HepG2 (cell line): ENCODE data around the gene BTG2. TPM values are rescaled to one million over a fixed set of nuclear protein-coding genes. Genes with fewer than 3 reads are reported as not detected.

Experiments used
- ADNP ChIP-seq: sonication (generic); formaldehyde crosslinking; IDR thresholded peaks from 2 replicates; pipeline ENCODE4 v1.4.0; 2020; ENCODE audit warnings: missing genetic modification reagents
- ATF4 ChIP-seq, 2 experiments: fragments of 450-650 bp in 1 of 2; sonication (generic) in 1 of 2; formaldehyde crosslinking; IDR thresholded peaks; 2 replicates each; pipeline versions ENCODE4 v1.5.0 to v1.8.0; 2020 to 2022; ENCODE audit warnings: mild to moderate bottlenecking in 1 of 2, missing genetic modification reagents in 1 of 2
- ATRX ChIP-seq: sonication (generic); formaldehyde crosslinking; IDR thresholded peaks from 2 replicates; pipeline ENCODE4 v1.4.0; 2020; ENCODE audit warnings: missing genetic modification reagents, borderline replicate concordance
- ETV5 ChIP-seq: IDR thresholded peaks from 2 replicates; pipeline ENCODE4 v1.6.1; 2018; ENCODE audit warnings: missing biosample characterization, missing genetic modification reagents, inconsistent platforms, borderline replicate concordance
- GTF3A ChIP-seq: sonication (generic); formaldehyde crosslinking; conservative IDR thresholded peaks from 2 replicates; pipeline ENCODE4 v1.4.0; 2020; ENCODE audit warnings: mild to moderate bottlenecking, missing genetic modification reagents
- HMGA1 ChIP-seq: sonication (generic); formaldehyde crosslinking; conservative IDR thresholded peaks from 2 replicates; pipeline ENCODE4 v1.4.0; 2020; ENCODE audit warnings: missing genetic modification reagents
- HNRNPL ChIP-seq: fragments of 200-400 bp; formaldehyde crosslinking; IDR thresholded peaks from 2 replicates; pipeline ENCODE4 v1.6.1; 2017; ENCODE audit warnings: mild to moderate bottlenecking, low read depth, low read length
- HOXD1 ChIP-seq: sonication (generic); formaldehyde crosslinking; IDR thresholded peaks from 2 replicates; pipeline ENCODE4 v1.5.0; 2020; ENCODE audit warnings: missing genetic modification reagents
- NFAT5 ChIP-seq: sonication (generic); formaldehyde crosslinking; IDR thresholded peaks from 2 replicates; pipeline ENCODE4 v1.4.0; 2020; ENCODE audit warnings: missing genetic modification reagents
- SMC3 ChIP-seq: IDR thresholded peaks from 2 replicates; pipeline ENCODE4 v1.6.1; 2011; ENCODE audit warnings: low read length, improper control_type of control experiment
- ZMYM2 ChIP-seq: sonication (generic); formaldehyde crosslinking; IDR thresholded peaks from 2 replicates; pipeline ENCODE4 v1.8.0; 2022; ENCODE audit warnings: mild to moderate bottlenecking, missing genetic modification reagents
- ZNF180 ChIP-seq: sonication (generic); formaldehyde crosslinking; IDR thresholded peaks from 2 replicates; pipeline ENCODE4 v1.4.0; 2020; ENCODE audit warnings: low read depth, missing genetic modification reagents, borderline replicate concordance
- ZNF766 ChIP-seq: sonication (generic); formaldehyde crosslinking; IDR thresholded peaks from 2 replicates; pipeline ENCODE4 v1.5.0; 2020; ENCODE audit warnings: missing genetic modification reagents, borderline replicate concordance
- ZNF776 ChIP-seq: sonication (generic); formaldehyde crosslinking; IDR thresholded peaks from 2 replicates; pipeline ENCODE4 v1.4.0; 2020; ENCODE audit warnings: mild to moderate bottlenecking, missing genetic modification reagents
- ZNF792 ChIP-seq: IDR thresholded peaks from 2 replicates; pipeline ENCODE4 v1.6.1; 2016
- polyA plus RNA-seq, 8 experiments: library from polyadenylated mRNA; depleted of rRNA in 3 of 8; stranded (reverse) in 7 of 8; unstranded in 1 of 8; fragments of >200 nt; fragmentation: Illumina TruSeq in 4 of 8; extraction: Trizol in 4 of 8; gene quantifications; 2 replicates each; pipeline versions ENCODE4 v1.2.1 to v1.2.3, GENCODE V29; 2011 to 2016; ENCODE audit warnings: low read depth in 4 of 8, missing spikeins in 1 of 8, mixed read lengths in 1 of 8; ENCODE audit not compliant: insufficient read depth in 1 of 8
- total RNA-seq, 5 experiments: library from RNA; depleted of rRNA; stranded (reverse); fragments of >200 nt; fragmentation: Illumina TruSeq; extraction: Trizol; gene quantifications; 2 replicates each; pipeline ENCODE4 v1.2.3, GENCODE V29; 2016; ENCODE audit warnings: low read depth in 1 of 5
- TF ChIP-seq, protein P1 (sequence below): sonication (generic); formaldehyde crosslinking; IDR thresholded peaks from 2 replicates; pipeline ENCODE4 v1.5.1; 2020; ENCODE audit warnings: missing genetic modification reagents, mild to moderate bottlenecking, borderline replicate concordance
- TF ChIP-seq, protein P2 (sequence below): sonication (generic); formaldehyde crosslinking; IDR thresholded peaks from 2 replicates; pipeline ENCODE4 v1.4.0; 2020; ENCODE audit warnings: missing genetic modification reagents
- TF ChIP-seq, protein P3 (sequence below): sonication (generic); formaldehyde crosslinking; IDR thresholded peaks from 2 replicates; pipeline ENCODE4 v1.9.0; 2022; ENCODE audit warnings: missing genetic modification reagents, mild to moderate bottlenecking, borderline replicate concordance
- TF ChIP-seq, protein P4 (sequence below): sonication (generic); formaldehyde crosslinking; IDR thresholded peaks from 2 replicates; pipeline ENCODE4 v1.8.1; 2023; ENCODE audit warnings: mild to moderate bottlenecking, missing genetic modification reagents

Gene BTG2
- total and polyA plus RNA-seq, 2 of the 13 experiments (the other 11 are each of a cell fraction or from before 2014, with no cell fraction given), result 13.6 to 18.3 TPM

DNA sequence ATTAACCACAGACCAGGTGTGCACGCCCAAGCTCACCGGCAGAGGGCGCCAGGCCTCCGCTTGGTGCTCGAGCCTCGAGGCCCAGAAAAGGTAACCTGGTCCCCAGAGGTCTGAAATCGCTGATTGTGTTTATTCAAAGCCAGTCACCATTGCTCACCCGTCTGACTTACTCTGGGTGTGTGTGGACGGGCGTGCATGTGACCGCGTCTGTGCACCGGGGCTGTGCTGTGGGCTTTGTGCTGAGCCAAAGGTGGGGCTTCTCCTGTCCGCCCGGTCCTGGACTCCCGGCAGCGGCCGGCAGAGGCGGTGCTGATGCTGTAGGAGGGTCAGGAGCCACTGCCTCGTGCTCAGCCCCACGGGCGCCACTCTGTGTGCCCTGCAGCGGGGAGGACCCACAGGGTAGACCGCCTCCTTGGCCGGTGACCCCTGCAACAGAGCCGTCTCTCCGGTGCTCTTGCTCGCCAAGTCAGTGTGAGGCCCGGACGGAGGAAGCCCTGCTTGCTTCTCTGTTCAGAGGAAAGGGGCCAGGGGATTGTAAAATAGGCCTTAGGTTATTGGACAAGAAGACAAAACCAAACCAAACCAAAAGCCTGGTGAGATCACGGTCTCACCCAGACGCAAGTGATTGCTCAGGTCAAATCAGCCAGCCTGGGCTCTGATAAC, 32.0 kb upstream of the BTG2 start (continued):
- TF ChIP-seq NFAT5 (CRISPR knock-in tag), result no peak
- TF ChIP-seq ETV5 (CRISPR knock-in tag), result peak; percentile 38; the same call in 1 of the 2 replicates
- TF ChIP-seq ADNP, result no peak
- TF ChIP-seq ATRX (CRISPR knock-in tag), result no peak
- TF ChIP-seq HMGA1, result no peak
- TF ChIP-seq GTF3A (CRISPR knock-in tag), result no peak
- TF ChIP-seq HNRNPL, result no peak
- no peak for TF ChIP-seq ZMYM2 (CRISPR knock-in tag)
- no peak for TF ChIP-seq ZNF180 (CRISPR knock-in tag)
- peak; percentile 47; the same call in 1 of the 2 replicates for TF ChIP-seq SMC3
- TF ChIP-seq, protein P1, sequence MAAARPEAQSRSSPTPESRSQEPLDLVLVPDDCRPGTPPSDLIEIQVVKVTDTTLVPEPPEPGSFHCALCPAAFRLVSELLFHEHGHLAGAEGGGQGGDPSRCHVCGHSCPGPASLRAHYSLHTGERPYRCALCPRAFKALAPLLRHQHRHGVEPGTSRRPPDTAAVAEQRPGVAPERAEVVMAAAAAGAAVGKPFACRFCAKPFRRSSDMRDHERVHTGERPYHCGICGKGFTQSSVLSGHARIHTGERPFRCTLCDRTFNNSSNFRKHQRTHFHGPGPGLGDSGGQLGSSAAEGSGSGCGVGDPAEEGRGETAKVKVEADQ (CRISPR knock-in tag), result no peak
- no peak for TF ChIP-seq ZNF776 (CRISPR knock-in tag)
- no peak for TF ChIP-seq HOXD1 (CRISPR knock-in tag)
- no peak for TF ChIP-seq ZNF766 (CRISPR knock-in tag)
- TF ChIP-seq ZNF792 (CRISPR knock-in tag), result no peak
- TF ChIP-seq, protein P2, sequence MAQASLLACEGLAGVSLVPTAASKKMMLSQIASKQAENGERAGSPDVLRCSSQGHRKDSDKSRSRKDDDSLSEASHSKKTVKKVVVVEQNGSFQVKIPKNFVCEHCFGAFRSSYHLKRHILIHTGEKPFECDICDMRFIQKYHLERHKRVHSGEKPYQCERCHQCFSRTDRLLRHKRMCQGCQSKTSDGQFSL (CRISPR knock-in tag), result no peak
- no peak for TF ChIP-seq ATF4 (CRISPR knock-in tag; IDR thresholded peaks at IDR 0.05)
- TF ChIP-seq, protein P3, sequence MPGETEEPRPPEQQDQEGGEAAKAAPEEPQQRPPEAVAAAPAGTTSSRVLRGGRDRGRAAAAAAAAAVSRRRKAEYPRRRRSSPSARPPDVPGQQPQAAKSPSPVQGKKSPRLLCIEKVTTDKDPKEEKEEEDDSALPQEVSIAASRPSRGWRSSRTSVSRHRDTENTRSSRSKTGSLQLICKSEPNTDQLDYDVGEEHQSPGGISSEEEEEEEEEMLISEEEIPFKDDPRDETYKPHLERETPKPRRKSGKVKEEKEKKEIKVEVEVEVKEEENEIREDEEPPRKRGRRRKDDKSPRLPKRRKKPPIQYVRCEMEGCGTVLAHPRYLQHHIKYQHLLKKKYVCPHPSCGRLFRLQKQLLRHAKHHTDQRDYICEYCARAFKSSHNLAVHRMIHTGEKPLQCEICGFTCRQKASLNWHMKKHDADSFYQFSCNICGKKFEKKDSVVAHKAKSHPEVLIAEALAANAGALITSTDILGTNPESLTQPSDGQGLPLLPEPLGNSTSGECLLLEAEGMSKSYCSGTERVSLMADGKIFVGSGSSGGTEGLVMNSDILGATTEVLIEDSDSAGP (CRISPR knock-in tag), result peak; percentile 70; the same call in 1 of the 2 replicates
- TF ChIP-seq, protein P4, sequence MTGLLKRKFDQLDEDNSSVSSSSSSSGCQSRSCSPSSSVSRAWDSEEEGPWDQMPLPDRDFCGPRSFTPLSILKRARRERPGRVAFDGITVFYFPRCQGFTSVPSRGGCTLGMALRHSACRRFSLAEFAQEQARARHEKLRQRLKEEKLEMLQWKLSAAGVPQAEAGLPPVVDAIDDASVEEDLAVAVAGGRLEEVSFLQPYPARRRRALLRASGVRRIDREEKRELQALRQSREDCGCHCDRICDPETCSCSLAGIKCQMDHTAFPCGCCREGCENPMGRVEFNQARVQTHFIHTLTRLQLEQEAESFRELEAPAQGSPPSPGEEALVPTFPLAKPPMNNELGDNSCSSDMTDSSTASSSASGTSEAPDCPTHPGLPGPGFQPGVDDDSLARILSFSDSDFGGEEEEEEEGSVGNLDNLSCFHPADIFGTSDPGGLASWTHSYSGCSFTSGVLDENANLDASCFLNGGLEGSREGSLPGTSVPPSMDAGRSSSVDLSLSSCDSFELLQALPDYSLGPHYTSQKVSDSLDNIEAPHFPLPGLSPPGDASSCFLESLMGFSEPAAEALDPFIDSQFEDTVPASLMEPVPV (CRISPR knock-in tag), result 0 out of 2 replicates have a peak, but pooled peaks have one; percentile 27
